ENCODE measurements around the gene VILL. TPM values are rescaled to one million over a fixed set of nuclear protein-coding genes. Genes with fewer than 3 reads are reported as not detected.

VILL gene
- total RNA-seq, 1 donor from 2014 or later = 13.7 TPM

DNA sequence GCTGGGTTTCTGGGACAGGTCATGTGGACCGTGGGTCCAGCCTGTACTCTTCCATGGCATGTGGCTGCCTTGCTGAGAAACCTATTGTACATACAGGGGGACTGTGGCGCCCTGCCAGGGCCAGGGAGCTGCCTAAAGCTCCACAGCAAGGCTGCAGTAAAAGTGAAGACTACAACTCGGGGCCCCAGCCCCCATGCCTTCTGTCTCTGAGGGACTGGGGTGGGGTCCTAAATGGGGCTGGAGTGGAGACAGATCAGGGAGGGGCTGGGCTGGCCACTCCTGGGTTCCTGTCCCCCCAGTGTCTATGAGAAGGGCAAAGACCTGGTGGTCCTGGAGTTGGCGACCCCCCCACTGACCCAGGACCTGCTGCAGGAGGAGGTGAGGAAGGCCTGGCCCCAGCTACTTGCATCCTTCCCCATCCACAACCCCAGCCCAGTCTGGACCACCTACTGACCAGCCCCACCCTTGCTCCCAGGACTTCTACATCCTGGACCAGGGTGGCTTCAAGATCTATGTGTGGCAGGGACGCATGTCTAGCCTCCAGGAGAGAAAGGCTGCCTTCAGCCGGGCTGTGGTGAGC, 7.3 kb downstream of the VILL start:
- no peak overlapping the region for H3K27ac Mint-ChIP-seq (ENCODE audit: unreplicated experiment)
- H3K4me3 Mint-ChIP-seq (ENCODE audit: unreplicated experiment) = no peak overlapping the region
- H3K4me1 Mint-ChIP-seq (ENCODE audit: unreplicated experiment) = peaks cover 29% of the 10 kb centered on the region
- DNase-seq (ENCODE audit: low spot score) = no peak
- peaks cover 18% of the 10 kb centered on the region for H3K27me3 Mint-ChIP-seq (ENCODE audit: unreplicated experiment)
- no peak for TF ChIP-seq CTCF (IDR thresholded peaks at IDR 0.05; ENCODE audit: unreplicated experiment)
- no peaks in the 10 kb centered on the region for H3K9me3 Mint-ChIP-seq (ENCODE audit: unreplicated experiment)
- peaks cover 14% of the 10 kb centered on the region for H3K36me3 Mint-ChIP-seq (ENCODE audit: low read depth, unreplicated experiment)

- Mint-ChIP-seq H3K4me3 (ENCODE audit: unreplicated experiment) (peak overlapping the region; percentile 61), H3K27ac (ENCODE audit: unreplicated experiment) (peak overlapping the region; percentile 36), H3K9me3 (ENCODE audit: unreplicated experiment) (no peaks in the 10 kb centered on the region), H3K27me3 (ENCODE audit: unreplicated experiment) (peaks cover 14% of the 10 kb centered on the region), H3K36me3 (ENCODE audit: low read depth, unreplicated experiment) (peaks cover 21% of the 10 kb centered on the region), H3K4me1 (ENCODE audit: unreplicated experiment) (peaks cover 21% of the 10 kb centered on the region)
- no peak for TF ChIP-seq CTCF (IDR thresholded peaks at IDR 0.05; ENCODE audit: unreplicated experiment)
- no peak for DNase-seq (ENCODE audit: low spot score)
These were observed 9.2 kb downstream of the VILL start for GRCh38 chr3:37999836-38000235.

DNA sequence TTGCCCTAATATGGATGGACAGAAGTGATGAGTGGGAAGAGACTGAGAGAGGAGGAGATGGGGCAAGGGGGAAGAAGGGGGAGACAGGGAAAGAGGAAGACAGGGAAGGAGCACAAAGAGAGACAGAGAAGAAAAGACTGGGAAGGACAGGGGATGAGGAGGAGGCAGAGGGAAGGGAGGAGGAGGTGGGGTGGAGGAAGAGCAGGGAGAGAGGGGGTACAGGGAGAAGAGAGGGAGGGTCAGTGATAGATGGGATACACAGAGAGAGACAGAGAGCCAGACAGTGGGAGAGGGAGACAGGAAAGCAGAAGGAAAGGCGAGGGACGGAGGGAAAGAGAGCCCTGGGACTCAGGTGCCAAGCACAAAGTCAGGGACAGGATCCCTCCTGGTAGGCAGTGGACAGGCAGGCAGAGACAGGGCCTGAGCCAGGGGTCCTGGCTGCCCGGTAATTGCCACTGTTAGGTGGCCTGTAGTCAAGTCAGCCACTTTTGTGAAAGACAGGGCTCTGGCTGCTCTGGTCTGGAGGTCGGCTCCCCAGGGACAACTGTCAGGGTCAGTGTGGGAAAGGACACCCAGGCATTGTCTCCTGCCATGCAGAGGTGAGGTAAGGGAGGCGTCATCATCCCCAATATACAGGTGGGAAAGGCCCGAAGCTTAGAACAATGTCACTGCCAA, 9.8 kb downstream of the VILL start:
- peaks cover 26% of the 10 kb centered on the region for H3K36me3 Mint-ChIP-seq (ENCODE audit: low read depth, unreplicated experiment)
- TF ChIP-seq CTCF (IDR thresholded peaks at IDR 0.05; ENCODE audit: unreplicated experiment) = no peak
- H3K27ac Mint-ChIP-seq (ENCODE audit: unreplicated experiment) = peak overlapping the region; percentile 36
- DNase-seq (ENCODE audit: low spot score) = no peak
- no peaks in the 10 kb centered on the region for H3K9me3 Mint-ChIP-seq (ENCODE audit: unreplicated experiment)
- H3K4me1 Mint-ChIP-seq (ENCODE audit: unreplicated experiment) = peaks cover 21% of the 10 kb centered on the region
- peak overlapping the region; percentile 61 for H3K4me3 Mint-ChIP-seq (ENCODE audit: unreplicated experiment)
- H3K27me3 Mint-ChIP-seq (ENCODE audit: unreplicated experiment) = peaks cover 18% of the 10 kb centered on the region

DNA sequence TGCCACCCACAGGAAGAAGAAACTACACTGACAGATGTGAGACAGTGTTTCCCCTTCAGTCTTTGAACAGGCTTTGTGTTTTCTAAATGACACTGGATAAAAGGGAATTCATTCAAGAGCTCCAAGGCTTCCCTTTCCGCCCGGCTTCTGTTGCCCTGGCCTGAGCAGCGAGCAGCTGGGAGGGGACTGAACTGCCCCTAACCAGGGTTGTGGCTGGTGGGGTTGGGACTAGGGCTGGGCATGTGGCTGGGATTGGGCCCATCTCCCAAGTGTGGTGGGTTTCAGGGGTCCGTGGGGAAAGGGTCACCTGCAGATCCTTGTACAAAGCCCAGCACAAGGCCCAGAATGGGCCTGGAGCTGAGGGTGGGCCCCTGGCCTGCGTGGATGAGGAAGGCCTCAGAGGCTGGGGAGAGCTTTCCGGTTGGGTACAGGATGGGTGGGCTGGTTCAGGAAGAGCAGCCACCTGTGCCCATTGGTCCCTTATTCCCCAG, 10.4 kb downstream of the VILL start:
- no peak overlapping the region for H3K27ac Mint-ChIP-seq (ENCODE audit: unreplicated experiment)
- TF ChIP-seq CTCF (IDR thresholded peaks at IDR 0.05; ENCODE audit: unreplicated experiment) = no peak
- H3K36me3 Mint-ChIP-seq (ENCODE audit: low read depth, unreplicated experiment) = peaks cover 29% of the 10 kb centered on the region
- no peak for DNase-seq (ENCODE audit: low spot score)
- peaks cover 18% of the 10 kb centered on the region for H3K27me3 Mint-ChIP-seq (ENCODE audit: unreplicated experiment)
- no peak overlapping the region for H3K4me3 Mint-ChIP-seq (ENCODE audit: unreplicated experiment)
- no peaks in the 10 kb centered on the region for H3K9me3 Mint-ChIP-seq (ENCODE audit: unreplicated experiment)
- peaks cover 19% of the 10 kb centered on the region for H3K4me1 Mint-ChIP-seq (ENCODE audit: unreplicated experiment)

DNA sequence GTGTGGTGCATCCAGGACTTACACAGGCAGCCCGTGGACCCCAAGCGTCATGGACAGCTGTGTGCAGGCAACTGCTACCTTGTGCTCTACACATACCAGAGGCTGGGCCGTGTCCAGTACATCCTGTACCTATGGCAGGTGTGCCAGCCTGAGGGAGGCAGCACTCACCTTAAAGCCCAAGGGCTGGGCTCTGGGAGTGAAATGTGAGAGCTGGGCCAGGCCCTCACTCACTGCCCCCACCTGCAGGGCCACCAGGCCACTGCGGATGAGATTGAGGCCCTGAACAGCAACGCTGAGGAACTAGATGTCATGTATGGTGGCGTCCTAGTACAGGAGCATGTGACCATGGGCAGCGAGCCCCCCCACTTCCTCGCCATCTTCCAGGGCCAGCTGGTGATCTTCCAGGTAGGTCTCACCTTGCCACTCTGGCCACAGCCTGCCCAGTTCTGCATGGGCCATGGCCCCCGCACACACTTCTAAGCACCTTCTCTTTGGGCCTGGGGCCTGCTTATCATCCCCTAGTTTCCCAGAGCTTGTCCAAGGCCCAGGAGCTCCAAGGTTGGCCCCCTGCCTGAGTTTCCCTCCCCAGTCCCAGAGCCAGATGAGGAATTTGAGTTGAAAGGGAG, 11.0 kb downstream of the VILL start:
- H3K9me3 Mint-ChIP-seq (ENCODE audit: unreplicated experiment) = no peaks in the 10 kb centered on the region
- TF ChIP-seq CTCF (IDR thresholded peaks at IDR 0.05; ENCODE audit: unreplicated experiment) = peak; percentile 22
- no peak overlapping the region for H3K4me3 Mint-ChIP-seq (ENCODE audit: unreplicated experiment)
- DNase-seq (ENCODE audit: low spot score) = no peak
- no peak overlapping the region for H3K27ac Mint-ChIP-seq (ENCODE audit: unreplicated experiment)
- H3K27me3 Mint-ChIP-seq (ENCODE audit: unreplicated experiment) = peaks cover 13% of the 10 kb centered on the region
- peaks cover 25% of the 10 kb centered on the region for H3K36me3 Mint-ChIP-seq (ENCODE audit: low read depth, unreplicated experiment)
- peaks cover 16% of the 10 kb centered on the region for H3K4me1 Mint-ChIP-seq (ENCODE audit: unreplicated experiment)
